ENCODE measurements around the gene PFN3. TPM values are rescaled to one million over a fixed set of nuclear protein-coding genes. Genes with fewer than 3 reads are reported as not detected.
A peak's percentile ranks its signal among the peaks of the same experiment; 100 is the strongest.
"Not testable (repeated sequence)": the region's sequence is repeated elsewhere in the genome, so short reads cannot be mapped to it uniquely, and the experiment has no call there.

The PFN3 gene
- total RNA-seq, 2 experiments from 2014 or later: not detected

- Mint-ChIP-seq H3K4me1 (ENCODE audit: low read depth) (peaks cover 75% of the 10 kb centered on the region), H3K4me3 (peak overlapping the region; percentile 79), H3K36me3 (ENCODE audit: low read depth) (peaks cover 56% of the 10 kb centered on the region), H3K9me3 (ENCODE audit: insufficient read depth) (no peaks in the 10 kb centered on the region), H3K27me3 (ENCODE audit: low read depth) (no peaks in the 10 kb centered on the region), H3K27ac (no peak overlapping the region)
- ATAC-seq: no peak
- ChIA-PET CTCF (interaction anchor here (0.9 to 4.0 kb wide), 5 partner anchors 19 to 92 kb away, joined by 3 to 23 read pairs (median 4); no protein-coding TSS in a partner anchor), POLR2A (interaction anchor here (1.0 to 1.6 kb wide), 3 partner anchors 11 to 54 kb away, joined by 3 to 4 read pairs (median 3); no protein-coding TSS in a partner anchor)
- no peak for DNase-seq
Observed at GRCh38 chr5:177363565-177363964, 36.9 kb downstream of the PFN3 start.

- peaks cover 70% of the 10 kb centered on the region for H3K4me1 Mint-ChIP-seq (ENCODE audit: low read depth)
- ChIA-PET CTCF (interaction anchor here (0.6 to 7.0 kb wide), 10 partner anchors 9 to 139 kb away, joined by 3 to 70 read pairs (median 5); partner anchors contain the start of gene LMAN2), POLR2A (interaction anchor here (1.3 to 3.4 kb wide), 4 partner anchors 10 to 92 kb away, joined by 3 to 22 read pairs (median 4); partner anchors contain the start of gene LMAN2)
- peak overlapping the region; percentile 79 for H3K4me3 Mint-ChIP-seq
- ATAC-seq (peak; percentile 62), DNase-seq (peak; percentile 66)
- peak overlapping the region; percentile 41 for H3K27ac Mint-ChIP-seq
- no peaks in the 10 kb centered on the region for H3K27me3 Mint-ChIP-seq (ENCODE audit: low read depth)
- H3K9me3 Mint-ChIP-seq (ENCODE audit: insufficient read depth): no peaks in the 10 kb centered on the region
- peaks cover 51% of the 10 kb centered on the region for H3K36me3 Mint-ChIP-seq (ENCODE audit: low read depth)
Observed at GRCh38 chr5:177362610-177363507, 37.6 kb downstream of the PFN3 start.

GRCh38 chr5:177362292-177362609 lies 38.2 kb downstream of the PFN3 start:
- H3K4me1 Mint-ChIP-seq (ENCODE audit: low read depth): peaks cover 75% of the 10 kb centered on the region

GRCh38 chr5:177361418-177362291 lies 38.8 kb downstream of the PFN3 start:
- Mint-ChIP-seq H3K36me3 (ENCODE audit: low read depth) (peaks cover 48% of the 10 kb centered on the region), H3K27ac (peak overlapping the region; percentile 41), H3K4me3 (peak overlapping the region; percentile 79), H3K27me3 (ENCODE audit: low read depth) (no peaks in the 10 kb centered on the region), H3K4me1 (ENCODE audit: low read depth) (peaks cover 81% of the 10 kb centered on the region), H3K9me3 (ENCODE audit: insufficient read depth) (no peaks in the 10 kb centered on the region)
- ChIA-PET POLR2A (interaction anchor here (0.6 to 3.4 kb wide), 8 partner anchors 10 to 94 kb away, joined by 3 to 22 read pairs (median 4); partner anchors contain the start of gene LMAN2), CTCF (interaction anchor here (0.9 to 7.0 kb wide), 12 partner anchors 10 to 248 kb away, joined by 3 to 70 read pairs (median 4); partner anchors contain the start of gene LMAN2)
- ATAC-seq (no peak), DNase-seq (no peak)

More at GRCh38 chr5:177362292-177362609, 38.2 kb downstream of the PFN3 start:
- DNase-seq (no peak), ATAC-seq (no peak)
- ChIA-PET CTCF (interaction anchor here (0.6 to 7.0 kb wide), 9 partner anchors 9 to 139 kb away, joined by 3 to 70 read pairs (median 5); partner anchors contain the start of gene LMAN2), POLR2A (interaction anchor here (1.3 to 3.4 kb wide), 3 partner anchors 11 to 93 kb away, joined by 3 to 22 read pairs (median 6); partner anchors contain the start of gene LMAN2)
- H3K9me3 Mint-ChIP-seq (ENCODE audit: insufficient read depth): no peaks in the 10 kb centered on the region
- peak overlapping the region; percentile 41 for H3K27ac Mint-ChIP-seq
- H3K4me3 Mint-ChIP-seq: peak overlapping the region; percentile 79
- H3K36me3 Mint-ChIP-seq (ENCODE audit: low read depth): peaks cover 51% of the 10 kb centered on the region
- no peaks in the 10 kb centered on the region for H3K27me3 Mint-ChIP-seq (ENCODE audit: low read depth)

GRCh38 chr5:177360740-177361139 lies 39.7 kb downstream of the PFN3 start:
- H3K4me3 Mint-ChIP-seq; DNase-seq; H3K27me3 Mint-ChIP-seq (ENCODE audit: low read depth); H3K9me3 Mint-ChIP-seq (ENCODE audit: insufficient read depth); H3K27ac Mint-ChIP-seq; ATAC-seq: not testable (repeated sequence)
- Mint-ChIP-seq H3K36me3 (ENCODE audit: low read depth) (peaks cover 44% of the 10 kb centered on the region), H3K4me1 (ENCODE audit: low read depth) (peaks cover 87% of the 10 kb centered on the region)
- POLR2A ChIA-PET: interaction anchor here (0.8 to 3.4 kb wide), 4 partner anchors 10 to 89 kb away, joined by 3 to 22 read pairs (median 4); partner anchors contain the start of gene LMAN2
- CTCF ChIA-PET: interaction anchor here (0.9 to 7.0 kb wide), 8 partner anchors 11 to 247 kb away, joined by 3 to 70 read pairs (median 5); no protein-coding TSS in a partner anchor

- ChIA-PET POLR2A (interaction anchor here (3.4 kb wide), 1 partner anchor 9 kb away, joined by 22 read pairs; the partner anchor contains the start of gene LMAN2), CTCF (interaction anchor here (1.2 to 7.0 kb wide), 3 partner anchors 12 to 44 kb away, joined by 3 to 70 read pairs (median 21); no protein-coding TSS in a partner anchor)
- Mint-ChIP-seq H3K9me3 (ENCODE audit: insufficient read depth) (peaks cover 4% of the 10 kb centered on the region), H3K36me3 (ENCODE audit: low read depth) (peaks cover 47% of the 10 kb centered on the region), H3K27ac (peak overlapping the region; percentile 40), H3K4me3 (peak overlapping the region; percentile 90), H3K27me3 (ENCODE audit: low read depth) (no peaks in the 10 kb centered on the region), H3K4me1 (ENCODE audit: low read depth) (peaks cover 88% of the 10 kb centered on the region)
- no peak for ATAC-seq
- no peak for DNase-seq
Observed at GRCh38 chr5:177359860-177360259, 40.6 kb downstream of the PFN3 start.

- peak overlapping the region; percentile 85 for H3K27ac Mint-ChIP-seq
- H3K9me3 Mint-ChIP-seq (ENCODE audit: insufficient read depth): peaks cover 4% of the 10 kb centered on the region
- DNase-seq: no peak
- H3K4me3 Mint-ChIP-seq: peak overlapping the region; percentile 90
- ChIA-PET CTCF (interaction anchor here (2.3 to 7.0 kb wide), 3 partner anchors 12 to 43 kb away, joined by 8 to 70 read pairs (median 27); no protein-coding TSS in a partner anchor), POLR2A (interaction anchor here (3.4 kb wide), 1 partner anchor 8 kb away, joined by 22 read pairs; the partner anchor contains the start of gene LMAN2)
- peaks cover 45% of the 10 kb centered on the region for H3K36me3 Mint-ChIP-seq (ENCODE audit: low read depth)
- no peak for ATAC-seq
- H3K27me3 Mint-ChIP-seq (ENCODE audit: low read depth): no peaks in the 10 kb centered on the region
- H3K4me1 Mint-ChIP-seq (ENCODE audit: low read depth): peaks cover 88% of the 10 kb centered on the region
Observed at GRCh38 chr5:177359451-177359851, 41.0 kb downstream of the PFN3 start.

GRCh38 chr5:177358370-177358819 lies 42.1 kb downstream of the PFN3 start:
- H3K4me1 Mint-ChIP-seq (ENCODE audit: low read depth): peaks cover 82% of the 10 kb centered on the region
- H3K27ac Mint-ChIP-seq: peak overlapping the region; percentile 85
- H3K4me3 Mint-ChIP-seq: peak overlapping the region; percentile 90
- H3K27me3 Mint-ChIP-seq (ENCODE audit: low read depth): no peaks in the 10 kb centered on the region
- H3K36me3 Mint-ChIP-seq (ENCODE audit: low read depth): peaks cover 40% of the 10 kb centered on the region
- H3K9me3 Mint-ChIP-seq (ENCODE audit: insufficient read depth): peaks cover 4% of the 10 kb centered on the region
- CTCF ChIA-PET: interaction anchor here (0.8 to 7.0 kb wide), 9 partner anchors 9 to 97 kb away, joined by 3 to 70 read pairs (median 7); no protein-coding TSS in a partner anchor
- POLR2A ChIA-PET: interaction anchor here (1.4 to 1.7 kb wide), 2 partner anchors 14 to 46 kb away, joined by 5 to 6 read pairs; no protein-coding TSS in a partner anchor
- ATAC-seq: peak; percentile 9
- DNase-seq: no peak

GRCh38 chr5:177357459-177358351 lies 42.8 kb downstream of the PFN3 start, which contains the start of gene RGS14:
RGS14 (plus strand) TSS chr5:177357924; CDS start chr5:177358025, 101 bp downstream.
- ATAC-seq (peak; percentile 91), DNase-seq (peak; percentile 82)
- Mint-ChIP-seq H3K9me3 (ENCODE audit: insufficient read depth) (peaks cover 4% of the 10 kb centered on the region), H3K27ac (peak within 1 kb of the TSS; percentile 94), H3K36me3 (ENCODE audit: low read depth) (peaks cover 38% of the 10 kb centered on the region), H3K4me3 (peak within 1 kb of the TSS; percentile 90), H3K27me3 (ENCODE audit: low read depth) (no peaks in the 10 kb centered on the region), H3K4me1 (ENCODE audit: low read depth) (peaks cover 80% of the 10 kb centered on the region)
- ChIA-PET CTCF (interaction anchor here (0.6 to 7.0 kb wide), 11 partner anchors 9 to 245 kb away, joined by 3 to 70 read pairs (median 4); no protein-coding TSS in a partner anchor), POLR2A (interaction anchor here (1.4 to 1.7 kb wide), 2 partner anchors 14 to 45 kb away, joined by 5 to 6 read pairs; no protein-coding TSS in a partner anchor)

GRCh38 chr5:177357146-177357458 lies 43.4 kb downstream of the PFN3 start:
- Mint-ChIP-seq H3K9me3 (ENCODE audit: insufficient read depth) (peaks cover 4% of the 10 kb centered on the region), H3K27me3 (ENCODE audit: low read depth) (no peaks in the 10 kb centered on the region), H3K27ac (peak overlapping the region; percentile 94), H3K4me3 (peak overlapping the region; percentile 90), H3K4me1 (ENCODE audit: low read depth) (peaks cover 76% of the 10 kb centered on the region), H3K36me3 (ENCODE audit: low read depth) (peaks cover 32% of the 10 kb centered on the region)
- DNase-seq (no peak), ATAC-seq (no peak)
- CTCF ChIA-PET: interaction anchor here (0.6 to 7.0 kb wide), 8 partner anchors 14 to 244 kb away, joined by 3 to 70 read pairs (median 8); no protein-coding TSS in a partner anchor
- POLR2A ChIA-PET: interaction anchor here (1.0 to 1.7 kb wide), 3 partner anchors 10 to 44 kb away, joined by 3 to 6 read pairs (median 5); no protein-coding TSS in a partner anchor

All from activated CD8-positive, alpha-beta T cell treated with anti-CD3 and anti-CD28 coated beads, Interleukin-2, amount 10 ng/mL, durations not matched to agents 7 days and 5 days (primary cell).